ENCODE measurements around the gene RUFY3.
"Not testable (repeated sequence)": the region's sequence is repeated elsewhere in the genome, so short reads cannot be mapped to it uniquely, and the experiment has no call there.

Gene RUFY3

DNA sequence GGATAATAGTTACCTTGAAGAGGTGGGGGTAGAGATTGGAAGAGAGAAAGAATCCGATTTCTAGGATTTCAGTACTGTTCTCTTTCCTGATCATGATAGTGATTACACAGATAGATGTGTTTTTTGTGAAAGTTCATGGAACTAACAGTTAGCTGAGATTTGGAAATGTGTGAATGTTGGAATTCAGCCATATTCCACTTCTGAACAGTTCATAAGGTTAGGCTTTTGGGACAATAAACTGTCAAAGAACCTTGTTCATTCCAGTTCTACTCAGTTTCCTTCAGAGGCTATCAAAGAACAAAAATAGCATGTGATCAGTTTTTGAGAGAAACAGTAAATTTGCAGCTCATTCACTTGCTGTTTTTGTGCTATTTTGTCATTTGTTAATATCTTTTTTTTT, 43.6 kb downstream of the RUFY3 start:
- TF ChIP-seq TAF1 (IDR thresholded peaks at IDR 0.05; ENCODE audit: borderline replicate concordance, low read depth, low read length) (no peak), POLR2AphosphoS5 (IDR thresholded peaks at IDR 0.05; ENCODE audit: low read depth, low read length) (no peak), POLR2A (IDR thresholded peaks at IDR 0.05; ENCODE audit: low read depth, low read length) (no peak)
- DNase-seq (ENCODE audit: insufficient read length), result no peak
- FAIRE-seq, result no peak

DNA sequence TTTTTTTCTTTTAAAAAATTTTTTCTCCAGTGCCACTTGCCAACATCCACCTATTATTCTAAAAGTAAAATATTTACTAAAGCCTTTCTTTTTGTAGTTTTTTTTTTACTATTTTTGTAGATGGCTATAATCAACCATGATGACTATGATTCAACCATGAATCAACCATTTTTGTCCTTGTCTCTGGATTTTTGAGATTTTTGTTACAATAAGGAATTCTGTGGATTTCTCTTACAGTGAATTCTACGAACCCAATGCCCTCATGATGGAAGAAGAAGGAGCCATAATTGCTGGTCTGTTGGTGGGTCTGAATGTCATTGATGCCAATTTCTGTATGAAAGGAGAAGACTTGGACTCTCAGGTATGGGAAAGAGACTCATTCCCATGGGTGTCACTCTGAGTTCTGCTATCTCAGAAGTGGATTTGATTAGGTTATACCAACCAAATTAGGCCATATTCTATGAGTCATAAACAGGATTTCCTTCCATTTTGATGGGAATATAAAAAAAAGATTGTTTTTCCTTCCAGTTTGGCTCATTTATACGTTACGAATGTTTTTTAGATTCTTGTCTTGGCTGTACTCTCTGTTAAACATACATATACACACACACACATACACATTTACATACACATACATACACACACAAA, 46.7 kb downstream of the RUFY3 start:
- FAIRE-seq, result no peak
- no peak for DNase-seq (ENCODE audit: insufficient read length)
- TF ChIP-seq POLR2A (IDR thresholded peaks at IDR 0.05; ENCODE audit: low read depth, low read length), result no peak

DNA sequence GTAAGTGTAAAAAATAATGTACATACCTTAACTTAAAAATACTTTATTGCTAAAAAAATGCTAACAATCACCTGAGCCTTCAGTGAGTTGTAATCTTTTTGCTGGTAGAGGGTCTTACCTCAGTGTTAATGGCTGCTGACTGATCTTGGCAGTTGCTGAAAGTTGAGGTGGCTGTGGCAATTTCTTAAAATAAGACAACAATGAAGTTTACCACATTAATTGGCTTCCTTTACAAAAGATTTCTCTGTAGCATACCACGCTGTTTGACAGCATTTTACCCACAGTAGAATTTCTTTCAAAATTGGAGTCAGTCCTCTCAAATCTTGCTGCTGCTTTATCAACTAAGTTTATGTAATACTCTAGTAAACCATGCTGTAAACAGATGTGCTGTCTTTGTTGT, 47.6 kb downstream of the RUFY3 start:
- FAIRE-seq; DNase-seq (ENCODE audit: insufficient read length): not testable (repeated sequence)

DNA sequence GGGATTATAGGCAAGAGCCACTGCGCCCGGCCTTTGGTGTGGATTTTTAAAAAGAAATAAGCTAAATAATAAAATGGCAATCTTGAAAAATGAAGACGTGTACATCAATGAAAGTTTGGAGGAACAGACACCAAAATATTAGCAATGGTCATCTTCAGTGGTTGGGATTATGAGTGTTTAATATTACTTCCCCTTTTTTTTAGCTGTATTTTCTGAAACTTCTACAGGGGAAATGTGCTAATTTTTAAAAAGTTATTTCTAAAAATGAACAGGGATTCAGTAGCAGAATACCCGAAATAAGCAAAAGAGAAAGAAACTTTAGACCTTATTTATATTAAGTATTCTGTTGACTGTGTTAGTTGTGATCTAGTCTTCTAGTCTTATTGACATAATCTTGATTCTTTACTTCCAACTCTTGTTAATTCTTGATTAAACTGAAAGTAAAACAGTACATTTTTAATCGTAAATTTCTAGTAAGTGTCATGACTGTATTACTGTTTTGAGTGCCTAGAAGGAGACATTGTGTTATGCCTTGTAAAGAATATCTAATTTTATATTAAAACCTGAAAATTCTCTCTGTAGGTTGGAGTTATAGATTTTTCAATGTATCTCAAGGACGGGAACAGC, 51.3 kb downstream of the RUFY3 start:
- DNase-seq (ENCODE audit: insufficient read length) (no peak), FAIRE-seq (no peak)
- TF ChIP-seq POLR2A (IDR thresholded peaks at IDR 0.05; ENCODE audit: low read depth, low read length) (no peak), POLR2AphosphoS5 (IDR thresholded peaks at IDR 0.05; ENCODE audit: low read depth, low read length) (no peak), TAF1 (IDR thresholded peaks at IDR 0.05; ENCODE audit: borderline replicate concordance, low read depth, low read length) (no peak)

DNA sequence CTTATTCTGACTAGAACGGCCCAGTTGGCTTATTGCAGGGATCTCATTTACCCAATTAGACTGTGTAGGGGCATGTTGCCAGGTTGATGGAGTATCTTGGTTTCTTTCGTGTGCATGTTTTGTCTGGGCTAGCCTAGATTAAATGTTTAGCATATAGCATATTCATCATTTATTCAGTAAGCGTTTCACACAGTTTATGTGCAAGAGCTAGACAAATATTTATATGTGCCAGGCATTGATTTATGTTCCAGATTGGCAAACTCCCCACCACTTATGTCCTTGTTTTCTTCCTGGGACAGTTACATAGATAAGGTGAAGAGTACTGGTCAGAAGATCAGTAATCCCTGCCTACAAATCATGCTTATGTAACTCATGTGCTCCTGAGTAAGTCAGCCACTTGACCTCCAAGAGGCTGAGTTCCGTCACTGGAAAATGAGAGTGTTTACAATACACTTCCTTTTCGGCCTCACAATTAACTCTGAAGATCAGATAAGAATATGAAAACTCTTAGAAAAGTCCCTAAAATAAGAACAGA, 57.2 kb downstream of the RUFY3 start:
- no peak for FAIRE-seq
- no peak for TF ChIP-seq POLR2AphosphoS5 (IDR thresholded peaks at IDR 0.05; ENCODE audit: low read depth, low read length)
- TF ChIP-seq TAF1 (IDR thresholded peaks at IDR 0.05; ENCODE audit: borderline replicate concordance, low read depth, low read length), result no peak
- no peak for TF ChIP-seq POLR2A (IDR thresholded peaks at IDR 0.05; ENCODE audit: low read depth, low read length)

DNA sequence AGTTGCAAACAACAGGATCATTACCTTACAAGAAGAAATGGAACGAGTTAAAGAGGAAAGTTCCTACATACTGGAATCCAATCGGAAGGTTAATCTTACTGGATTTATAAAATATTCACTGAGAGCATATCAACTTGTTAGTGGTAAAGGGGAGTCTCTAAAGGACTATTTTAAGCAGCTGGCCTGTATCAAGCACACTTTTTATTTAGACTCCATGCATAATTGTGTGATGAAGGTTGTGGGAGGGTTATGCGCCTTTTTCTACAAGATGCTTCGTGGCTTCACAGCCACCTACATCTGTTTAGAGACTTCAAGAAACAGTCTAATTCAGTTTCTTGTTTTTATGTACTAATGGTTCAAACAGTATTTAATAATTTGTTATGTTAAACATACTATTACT, 61.3 kb downstream of the RUFY3 start:
- no peak for FAIRE-seq
- TF ChIP-seq POLR2A (IDR thresholded peaks at IDR 0.05; ENCODE audit: low read depth, low read length), result no peak
- no peak for TF ChIP-seq TAF1 (IDR thresholded peaks at IDR 0.05; ENCODE audit: borderline replicate concordance, low read depth, low read length)
- no peak for TF ChIP-seq POLR2AphosphoS5 (IDR thresholded peaks at IDR 0.05; ENCODE audit: low read depth, low read length)
- DNase-seq (ENCODE audit: insufficient read length), result no peak

More for the DNA sequence above, 57.2 kb downstream of the RUFY3 start:
- no peak for DNase-seq (ENCODE audit: insufficient read length)

DNA sequence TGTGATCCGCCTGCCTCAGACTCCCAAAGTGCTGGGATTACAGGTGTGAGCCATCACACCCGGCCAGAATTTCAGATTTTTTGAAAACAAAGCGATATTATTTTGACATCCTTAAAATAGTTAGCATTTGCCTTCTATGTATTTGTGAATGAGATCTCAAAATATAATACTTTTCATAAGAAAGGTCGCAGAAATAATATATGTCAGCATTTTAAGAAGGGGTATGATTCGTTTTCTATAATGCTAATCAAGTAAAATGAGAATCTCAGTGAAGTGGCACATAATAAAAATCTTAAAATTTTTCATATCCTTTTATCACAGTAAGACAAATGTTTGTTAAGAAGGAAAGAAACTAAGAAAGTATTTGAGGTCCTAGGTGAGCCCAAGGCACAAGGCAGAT, 65.7 kb downstream of the RUFY3 start:
- FAIRE-seq (no peak), DNase-seq (ENCODE audit: insufficient read length) (no peak)
- no peak for TF ChIP-seq TAF1 (IDR thresholded peaks at IDR 0.05; ENCODE audit: borderline replicate concordance, low read depth, low read length)
- TF ChIP-seq POLR2A (IDR thresholded peaks at IDR 0.05; ENCODE audit: low read depth, low read length), result no peak
- no peak for TF ChIP-seq POLR2AphosphoS5 (IDR thresholded peaks at IDR 0.05; ENCODE audit: low read depth, low read length)

DNA sequence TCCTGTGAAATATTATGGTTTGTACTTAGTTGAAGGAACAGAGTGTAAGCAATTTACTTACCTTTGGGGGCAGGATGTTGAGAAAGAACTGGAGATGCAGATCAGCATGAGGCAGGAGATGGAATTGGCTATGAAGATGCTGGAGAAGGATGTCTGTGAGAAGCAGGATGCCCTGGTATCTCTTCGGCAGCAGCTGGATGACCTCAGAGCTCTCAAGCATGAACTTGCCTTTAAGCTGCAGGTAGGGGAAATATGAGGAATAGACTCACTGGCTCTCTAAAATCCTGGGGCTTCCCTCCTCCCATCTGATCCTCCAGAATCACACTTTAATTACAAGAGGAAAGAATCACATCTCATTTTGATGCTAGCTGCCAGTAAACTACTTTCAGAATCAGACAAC, 67.0 kb downstream of the RUFY3 start:
- DNase-seq (ENCODE audit: insufficient read length) (no peak), FAIRE-seq (no peak)
- TF ChIP-seq POLR2AphosphoS5 (IDR thresholded peaks at IDR 0.05; ENCODE audit: low read depth, low read length) (no peak), POLR2A (IDR thresholded peaks at IDR 0.05; ENCODE audit: low read depth, low read length) (no peak), TAF1 (IDR thresholded peaks at IDR 0.05; ENCODE audit: borderline replicate concordance, low read depth, low read length) (no peak)

DNA sequence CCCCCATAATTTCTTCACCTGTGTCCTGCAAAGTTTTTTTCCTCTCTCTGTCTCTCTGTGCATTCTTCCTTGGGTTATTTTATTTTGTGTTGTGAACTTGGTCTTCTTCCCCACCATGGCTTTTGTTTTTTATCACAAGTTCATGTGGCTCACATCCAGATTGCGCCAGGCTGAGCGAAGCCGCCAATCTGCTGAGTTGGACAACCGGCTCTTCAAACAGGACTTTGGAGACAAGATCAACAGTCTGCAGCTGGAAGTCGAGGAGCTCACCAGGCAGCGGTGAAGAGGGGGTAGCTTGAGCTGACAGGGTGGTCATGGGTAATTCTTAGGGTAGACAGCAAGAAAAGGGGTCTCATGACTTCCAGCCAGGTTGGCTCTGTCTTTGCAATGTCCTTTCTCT, 71.9 kb downstream of the RUFY3 start:
- FAIRE-seq, result no peak
- no peak for DNase-seq (ENCODE audit: insufficient read length)
- TF ChIP-seq TAF1 (IDR thresholded peaks at IDR 0.05; ENCODE audit: borderline replicate concordance, low read depth, low read length) (no peak), POLR2AphosphoS5 (IDR thresholded peaks at IDR 0.05; ENCODE audit: low read depth, low read length) (no peak), POLR2A (IDR thresholded peaks at IDR 0.05; ENCODE audit: low read depth, low read length) (no peak)

DNA sequence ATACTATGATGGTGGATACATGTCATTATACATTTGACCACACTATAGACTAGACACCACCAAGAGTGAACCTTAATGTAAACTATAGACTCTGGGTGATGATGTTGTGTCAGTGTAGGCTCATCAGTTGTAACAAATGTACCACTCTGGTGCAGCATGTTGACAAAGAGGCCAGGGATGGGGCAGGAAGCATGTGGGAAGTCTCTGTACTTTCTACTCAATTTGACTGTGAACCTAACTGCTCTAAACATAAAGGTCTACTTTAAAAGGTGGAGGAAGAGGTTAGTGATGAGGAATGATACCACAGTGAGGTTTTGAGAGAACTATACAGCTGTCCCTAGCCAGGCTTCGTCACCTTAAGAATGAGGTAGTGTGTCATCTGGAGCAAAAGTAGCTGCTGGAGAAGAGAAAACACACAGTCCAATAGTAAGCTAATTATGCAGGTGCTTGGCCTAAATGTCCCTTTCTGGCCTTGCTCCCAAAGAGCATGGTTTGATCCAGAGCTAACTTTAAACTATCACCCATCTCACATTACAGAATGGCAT, 79.6 kb downstream of the RUFY3 start:
- FAIRE-seq, result peak; percentile 21
- TF ChIP-seq POLR2A (IDR thresholded peaks at IDR 0.05; ENCODE audit: low read depth, low read length) (no peak), TAF1 (IDR thresholded peaks at IDR 0.05; ENCODE audit: borderline replicate concordance, low read depth, low read length) (no peak), POLR2AphosphoS5 (IDR thresholded peaks at IDR 0.05; ENCODE audit: low read depth, low read length) (no peak)
- DNase-seq (ENCODE audit: insufficient read length), result no peak

DNA sequence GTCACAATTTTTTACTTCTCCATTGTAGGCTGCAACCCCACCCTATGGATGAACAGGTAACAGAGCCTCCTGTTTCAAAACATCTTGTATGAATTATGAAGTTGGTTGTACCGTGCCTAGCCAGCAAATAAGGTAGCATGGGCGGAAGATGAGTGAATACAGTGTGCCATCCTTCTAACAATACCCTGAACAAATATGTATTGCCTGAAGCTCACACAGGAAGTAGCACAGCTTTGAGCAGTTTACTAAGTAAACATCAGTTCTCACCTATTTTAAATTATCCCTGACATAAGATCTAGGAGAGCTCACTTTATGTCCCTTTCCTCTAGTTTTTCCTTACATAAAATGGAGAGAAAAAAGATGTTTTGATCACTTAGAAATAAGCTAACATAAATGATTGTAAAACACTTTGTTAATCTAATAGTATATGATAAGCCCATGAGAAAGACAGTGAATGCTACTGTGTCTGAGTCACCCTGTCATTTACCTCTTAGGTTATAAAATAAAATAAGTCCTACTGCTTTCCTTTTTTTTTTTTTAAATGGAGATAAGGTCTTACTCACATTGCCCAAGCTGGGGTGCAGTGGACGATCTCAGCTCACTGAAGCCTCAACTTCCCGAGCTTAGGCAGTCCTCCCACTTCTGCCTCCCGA, 81.3 kb downstream of the RUFY3 start:
- FAIRE-seq (no peak), DNase-seq (ENCODE audit: insufficient read length) (no peak)
- TF ChIP-seq POLR2AphosphoS5 (IDR thresholded peaks at IDR 0.05; ENCODE audit: low read depth, low read length) (no peak), POLR2A (IDR thresholded peaks at IDR 0.05; ENCODE audit: low read depth, low read length) (no peak), TAF1 (IDR thresholded peaks at IDR 0.05; ENCODE audit: borderline replicate concordance, low read depth, low read length) (no peak)

DNA sequence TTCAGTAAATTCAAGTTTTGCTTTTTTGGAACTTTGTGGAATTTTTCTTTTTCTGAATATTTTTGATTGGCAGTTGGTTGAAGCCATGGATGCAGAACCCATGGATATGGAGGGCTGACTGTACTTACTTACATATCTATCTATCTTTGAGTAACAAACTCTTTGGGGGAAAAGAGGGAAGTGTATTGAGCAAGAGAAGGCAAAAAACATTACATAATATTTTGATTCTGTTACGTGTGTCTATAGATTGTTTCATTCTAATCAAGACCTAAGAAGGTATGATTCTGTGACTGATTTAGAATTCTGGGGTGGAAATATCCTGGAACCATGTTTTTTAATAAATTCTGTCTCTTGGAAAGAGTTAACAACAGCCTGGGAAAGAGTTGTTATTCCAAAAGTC, 86.4 kb downstream of the RUFY3 start:
- TF ChIP-seq POLR2AphosphoS5 (IDR thresholded peaks at IDR 0.05; ENCODE audit: low read depth, low read length), result no peak
- TF ChIP-seq POLR2A (IDR thresholded peaks at IDR 0.05; ENCODE audit: low read depth, low read length), result no peak
- TF ChIP-seq TAF1 (IDR thresholded peaks at IDR 0.05; ENCODE audit: borderline replicate concordance, low read depth, low read length), result no peak
- no peak for DNase-seq (ENCODE audit: insufficient read length)
- no peak for FAIRE-seq
